A549 (cell line): ENCODE results near the gene PRSS50.

Experiments
- BHLHE40 ChIP-seq: IDR thresholded peaks from 2 replicates; pipeline ENCODE4 v1.6.1; 2012; ENCODE audit warnings: low read depth, low read length, inconsistent platforms
- CHD2 ChIP-seq: fragments of 150-350 bp; IDR thresholded peaks from 2 replicates; pipeline ENCODE4 v1.6.1; 2014; ENCODE audit warnings: low read length; ENCODE audit not compliant: partially characterized antibody
- CTCF ChIP-seq: fragments of >200 bp; sonication (Bioruptor Twin); formaldehyde crosslinking; IDR thresholded peaks from 3 replicates; pipeline ENCODE4 v1.5.1; 2016
- EP300 ChIP-seq, 2 experiments: fragments of >200 bp; sonication (Bioruptor Twin); formaldehyde crosslinking; IDR thresholded peaks; 2 replicates in 1 of 2; 3 replicates in 1 of 2; pipeline ENCODE4 v1.6.1; 2016 to 2017
- MAFK ChIP-seq: fragments of 450-650 bp; IDR thresholded peaks from 2 replicates; pipeline ENCODE4 v1.6.1; 2014; ENCODE audit not compliant: partially characterized antibody
- MYC ChIP-seq: IDR thresholded peaks from 2 replicates; pipeline ENCODE4 v1.6.1; 2012; ENCODE audit warnings: mild to moderate bottlenecking, inconsistent platforms, low read length, improper control_type of control experiment, borderline replicate concordance
- POLR2A ChIP-seq: IDR thresholded peaks from 2 replicates; pipeline ENCODE4 v1.6.1; 2012; ENCODE audit warnings: mild to moderate bottlenecking, low read length
- REST ChIP-seq: fragments of 200-600 bp; sonication (generic); IDR thresholded peaks from 2 replicates; pipeline ENCODE4 v1.6.1; 2016; ENCODE audit warnings: antibody characterized with exemption, mild to moderate bottlenecking, moderate library complexity
- RFX5 ChIP-seq: fragments of 450-650 bp; IDR thresholded peaks from 2 replicates; pipeline ENCODE4 v1.7.1; 2014; ENCODE audit warnings: antibody characterized with exemption, mild to moderate bottlenecking, moderate library complexity
- SREBF2 ChIP-seq: fragments of 450-650 bp; IDR thresholded peaks from 2 replicates; pipeline ENCODE4 v1.6.1; 2014; ENCODE audit warnings: mild to moderate bottlenecking, moderate library complexity
- TP53 ChIP-seq: fragments of 250-450 bp; sonication (Bioruptor Pico); IDR thresholded peaks from 2 replicates; pipeline ENCODE4 v1.5.0; 2021; ENCODE audit warnings: mild to moderate bottlenecking, moderate library complexity
- ZC3H11A ChIP-seq: fragments of 450-650 bp; IDR thresholded peaks from 2 replicates; pipeline ENCODE4 v1.6.1; 2014; ENCODE audit warnings: antibody characterized with exemption, mild to moderate bottlenecking

GRCh38 chr3:46684891-46685290 lies 32.8 kb downstream of the PRSS50 start:
- TF ChIP-seq CTCF, result no peak
- no peak for TF ChIP-seq BHLHE40
- no peak for TF ChIP-seq POLR2A
- TF ChIP-seq TP53 (CRISPR knock-in tag), result no peak
- TF ChIP-seq REST, result no peak
- no peak for TF ChIP-seq CHD2
- TF ChIP-seq MYC, result no peak
- no peak for TF ChIP-seq RFX5
- no peak for TF ChIP-seq EP300 (IDR thresholded peaks at IDR 0.05)
- no peak for TF ChIP-seq SREBF2
- no peak for TF ChIP-seq MAFK
- TF ChIP-seq ZC3H11A, result no peak
